ENCODE results near the gene MAP3K15.

The MAP3K15 gene

DNA sequence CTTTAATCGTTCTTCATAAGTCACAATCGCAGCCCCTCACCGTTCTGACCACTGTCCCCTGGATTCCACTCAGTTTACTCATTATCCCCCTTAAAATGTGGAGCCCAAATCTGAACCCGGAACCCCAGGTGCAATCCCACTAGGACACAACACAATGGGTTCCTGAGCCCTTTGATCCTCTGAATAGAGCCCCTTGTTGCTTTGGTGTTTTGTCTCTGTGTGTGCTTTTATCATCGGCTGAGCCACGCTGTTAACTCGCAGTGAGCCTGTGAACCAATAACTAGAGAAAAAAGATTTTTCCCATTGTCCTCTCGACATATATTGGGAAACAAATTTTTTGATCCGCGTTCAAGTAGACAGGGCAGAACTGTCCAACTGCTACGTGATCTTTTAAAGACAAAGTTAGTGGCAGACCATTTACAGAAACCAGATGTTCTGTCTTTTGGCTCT, 172.2 kb downstream of the MAP3K15 start:
- no peak for DNase-seq (ENCODE audit: low read depth)

DNA sequence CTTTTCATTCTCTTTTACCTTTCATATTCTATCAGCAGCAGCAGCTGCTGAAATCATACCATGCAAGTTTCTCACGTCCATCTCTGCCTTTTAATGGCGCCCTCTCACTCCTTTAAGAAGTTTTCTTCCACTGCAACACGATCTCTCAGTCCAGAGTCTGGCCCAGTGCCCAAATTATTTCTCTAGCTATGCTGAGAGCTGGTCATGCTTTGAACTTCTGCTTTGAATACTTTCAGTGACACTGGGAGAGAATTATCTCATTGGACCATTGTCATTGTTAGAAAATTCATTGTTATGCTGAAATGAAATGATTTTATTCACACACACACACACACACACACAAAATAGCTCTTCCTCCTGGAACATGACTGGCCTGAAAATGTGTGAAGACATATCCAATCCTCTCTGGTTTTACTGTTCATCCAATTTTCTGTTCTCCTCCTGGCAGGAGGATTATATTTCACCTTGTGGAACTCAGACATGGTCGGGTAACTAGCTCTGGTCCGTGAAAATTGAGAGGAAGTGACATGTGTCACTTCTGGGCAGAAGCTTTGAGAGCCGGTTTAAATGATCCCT, 172.9 kb downstream of the MAP3K15 start:
- no peak for DNase-seq (ENCODE audit: low read depth)

DNA sequence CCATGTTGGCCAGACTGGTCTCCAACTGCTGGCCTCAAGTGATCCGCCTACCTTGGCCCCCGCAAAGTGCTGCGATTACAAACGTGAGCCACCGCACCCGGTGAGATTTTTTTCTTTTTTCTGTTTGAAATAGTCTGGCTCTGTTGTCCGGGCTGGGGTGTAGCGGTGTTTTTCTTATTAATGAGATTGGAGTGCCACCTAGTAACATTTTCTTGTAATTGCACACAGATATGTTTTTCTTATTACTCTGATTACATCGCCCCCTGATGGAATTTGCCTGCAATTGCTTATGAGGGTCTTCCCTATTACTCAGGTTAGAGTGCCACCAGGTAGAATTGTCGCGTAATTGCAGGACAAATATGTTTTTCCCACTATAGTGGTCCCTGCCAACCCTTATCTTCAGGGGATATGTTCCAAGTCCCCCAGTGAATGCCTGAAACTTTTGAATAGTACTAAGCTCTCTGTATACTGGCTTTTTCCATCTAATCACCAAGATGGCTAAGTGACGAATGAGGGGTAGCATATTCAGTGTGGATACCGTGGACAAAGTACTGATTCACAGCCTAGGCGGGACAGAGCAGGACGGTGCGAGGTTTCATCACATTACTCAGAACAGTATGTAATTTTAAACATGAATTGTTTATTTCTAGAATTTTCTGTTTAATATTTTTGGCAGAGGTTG, 180.2 kb downstream of the MAP3K15 start:
- DNase-seq (ENCODE audit: low read depth): no peak

- DNase-seq (ENCODE audit: low read depth): no peak
These were observed 182.3 kb downstream of the MAP3K15 start for GRCh38 chrX:19332983-19333382.

DNA sequence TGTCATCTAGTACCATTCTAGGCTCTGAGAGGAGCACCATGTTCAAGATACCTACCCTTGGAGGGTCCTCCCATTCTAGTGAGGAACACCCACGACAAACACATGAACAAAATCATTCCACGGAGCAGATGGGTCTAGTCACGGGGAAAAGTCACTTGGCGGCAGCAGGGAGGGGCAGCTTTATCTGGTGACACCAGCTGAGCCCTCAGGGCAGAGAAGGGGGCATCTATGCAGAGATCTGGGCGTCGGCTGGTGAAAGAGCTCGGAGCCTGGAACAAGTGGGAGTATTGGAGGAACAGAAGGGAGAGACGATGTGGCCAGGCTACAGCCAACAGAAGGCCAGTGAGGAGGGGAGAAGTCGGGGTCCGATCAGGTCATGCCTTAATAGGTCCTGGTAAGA, 183.5 kb downstream of the MAP3K15 start:
- DNase-seq (ENCODE audit: low read depth): no peak

GRCh38 chrX:19326567-19326966, 188.7 kb downstream of the MAP3K15 start:
- DNase-seq (ENCODE audit: low read depth): no peak

Data from stimulated activated CD8-positive, alpha-beta memory T cell treated with anti-CD3 and anti-CD28 coated beads, Interleukin-12 subunit alpha, Interleukin-12 subunit beta, amount 100 ng/mL, for 1 hour (primary cell).